ENCODE measurements around the gene SPATA25.

Gene SPATA25

GRCh38 chr20:45887346-45887715, at the start of gene SPATA25:
Gene SPATA25 (minus strand): TSS chr20:45887622. CDS start chr20:45887590, 32 bp downstream.
- Histone ChIP-seq H3K9me3 (no peaks in the 10 kb centered on the region), H3K4me1 (peaks cover 0 to 34% (median 21%) of the 10 kb centered on the region in 4 donors), H3K27me3 (no peaks in the 10 kb centered on the region), H3K4me3 (no peak within 1 kb of the TSS), H3K36me3 (peaks cover 11 to 51% (median 41%) of the 10 kb centered on the region in 3 donors), H3K27ac (no peak within 1 kb of the TSS)
- no peak for TF ChIP-seq CTCF (IDR thresholded peaks at IDR 0.05)
- DNase-seq = no peak
- intact Hi-C loops (cut with DNase I; ENCODE audit: low total_unique reads) = loop anchor here (10.0 kb wide), 1 partner anchor 93 kb away; the partner anchor contains the start of genes DNTTIP1 and WFDC3

GRCh38 chr20:45935416-45936046, 48.1 kb upstream of the SPATA25 start:
- H3K9me3 ChIP-seq = no peaks in the 10 kb centered on the region
- peak overlapping the region; percentile 72 to 90 for H3K4me3 ChIP-seq
- H3K36me3 ChIP-seq = peaks cover 28 to 35% (median 34%) of the 10 kb centered on the region in 3 donors
- peaks cover 0 to 26% (median 16%) of the 10 kb centered on the region in 4 donors for H3K4me1 ChIP-seq
- no peak for TF ChIP-seq CTCF (IDR thresholded peaks at IDR 0.05)
- no peaks in the 10 kb centered on the region for H3K27me3 ChIP-seq
- no peak for DNase-seq
- H3K27ac ChIP-seq = peak overlapping the region; percentile 98 to 99
- intact Hi-C loops (cut with DNase I; ENCODE audit: low total_unique reads) = loop anchor here (5.0 kb wide), 2 partner anchors 37 to 1447 kb away; partner anchors contain the start of gene ZNF335

- Histone ChIP-seq H3K36me3 (peaks cover 21 to 28% (median 27%) of the 10 kb centered on the region in 3 donors), H3K27ac (peak within 1 kb of the TSS; percentile 98 to 99), H3K9me3 (no peaks in the 10 kb centered on the region), H3K27me3 (no peaks in the 10 kb centered on the region), H3K4me3 (peak within 1 kb of the TSS; percentile 72 to 90), H3K4me1 (peaks cover 0 to 26% (median 16%) of the 10 kb centered on the region in 4 donors)
- intact Hi-C loops (cut with DNase I; ENCODE audit: low total_unique reads) = loop anchor here (1.0 to 5.0 kb wide), 4 partner anchors 38 to 1448 kb away; partner anchors contain the start of genes CTSA, DNTTIP1, NEURL2 and WFDC3
- TF ChIP-seq CTCF (IDR thresholded peaks at IDR 0.05) = no peak
- DNase-seq = peak; percentile 97 to 99
These were observed 47.4 kb upstream of the SPATA25 start, which contains the start of gene PCIF1 for GRCh38 chr20:45934586-45935415. Gene PCIF1 (plus strand): TSS chr20:45934683. CDS start chr20:45939000, 4,317 bp downstream.

- Histone ChIP-seq H3K36me3 (peaks cover 14 to 21% (median 20%) of the 10 kb centered on the region in 3 donors), H3K4me3 (peak overlapping the region; percentile 72 to 90), H3K27ac (peak overlapping the region; percentile 98 to 99), H3K9me3 (no peaks in the 10 kb centered on the region), H3K27me3 (no peaks in the 10 kb centered on the region), H3K4me1 (peaks cover 0 to 26% (median 16%) of the 10 kb centered on the region in 4 donors)
- intact Hi-C loops (cut with DNase I; ENCODE audit: low total_unique reads) = loop anchor here (1.0 to 5.0 kb wide), 2 partner anchors 42 to 143 kb away; partner anchors contain the start of genes CTSA, DNTTIP1, NEURL2 and WFDC3
- no peak for TF ChIP-seq CTCF (IDR thresholded peaks at IDR 0.05)
- DNase-seq = peak; percentile 57 to 87
These were observed 46.7 kb upstream of the SPATA25 start for GRCh38 chr20:45934046-45934585.

Measured in tibial artery (tissue), 4 donors.